SK-N-SH (cell line): ENCODE results near the gene MAD2L1.

ENCODE experiments used
- CTCF ChIP-seq: fragments of 200-600 bp; sonication (generic); IDR thresholded peaks from 2 replicates; pipeline ENCODE4 v1.6.1; 2017; ENCODE audit warnings: antibody characterized with exemption, mild to moderate bottlenecking, moderate library complexity
- EP300 ChIP-seq, 2 experiments: IDR thresholded peaks; 2 replicates each; pipeline versions ENCODE4 v1.4.0 to v1.6.1; 2012; ENCODE audit warnings: borderline replicate concordance in 1 of 2, low read depth in 1 of 2, low read length in 1 of 2
- FOXJ3 ChIP-seq: sonication (generic); formaldehyde crosslinking; IDR thresholded peaks from 2 replicates; pipeline ENCODE4 v1.5.1; 2020; ENCODE audit warnings: mild to moderate bottlenecking, missing genetic modification reagents
- NRF1 ChIP-seq: IDR thresholded peaks from 2 replicates; pipeline ENCODE4 v1.6.1; 2012; ENCODE audit warnings: low read depth, mild to moderate bottlenecking, low read length
- POLR2AphosphoS5 ChIP-seq: IDR thresholded peaks from 2 replicates; pipeline ENCODE4 v1.6.1; 2012; ENCODE audit warnings: low read depth, low read length
- YY1 ChIP-seq: IDR thresholded peaks from 2 replicates; pipeline ENCODE4 v1.4.0; 2012; ENCODE audit warnings: low read depth, mild to moderate bottlenecking
- TF ChIP-seq, protein P1 (sequence below): fragments of 150-350 bp; IDR thresholded peaks from 2 replicates; pipeline ENCODE4 v1.6.1; 2017; ENCODE audit warnings: antibody characterized with exemption, low read length, low read depth, borderline replicate concordance

DNA sequence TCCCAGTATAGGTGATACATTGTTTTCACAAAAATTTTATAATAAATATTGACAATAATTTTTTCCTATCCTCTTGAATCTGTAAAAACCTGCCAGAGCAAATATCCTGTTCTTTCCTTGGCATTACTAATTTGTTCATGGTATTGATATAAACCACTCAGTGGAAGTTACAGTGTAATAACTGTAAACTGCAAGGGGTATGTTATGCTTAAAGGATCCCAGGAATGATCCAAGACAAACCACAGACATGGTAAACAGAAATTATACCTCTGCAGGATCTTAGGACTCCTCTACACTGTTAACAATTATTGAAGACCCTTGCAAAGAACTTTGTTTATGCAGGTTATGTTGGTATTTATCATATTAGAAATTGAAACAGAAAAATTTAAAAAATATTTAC lies 17.7 kb upstream of the MAD2L1 start:
- TF ChIP-seq NRF1 = no peak
- no peak for TF ChIP-seq CTCF
- no peak for TF ChIP-seq YY1
- TF ChIP-seq FOXJ3 (CRISPR knock-in tag) = no peak
- TF ChIP-seq, protein P1, sequence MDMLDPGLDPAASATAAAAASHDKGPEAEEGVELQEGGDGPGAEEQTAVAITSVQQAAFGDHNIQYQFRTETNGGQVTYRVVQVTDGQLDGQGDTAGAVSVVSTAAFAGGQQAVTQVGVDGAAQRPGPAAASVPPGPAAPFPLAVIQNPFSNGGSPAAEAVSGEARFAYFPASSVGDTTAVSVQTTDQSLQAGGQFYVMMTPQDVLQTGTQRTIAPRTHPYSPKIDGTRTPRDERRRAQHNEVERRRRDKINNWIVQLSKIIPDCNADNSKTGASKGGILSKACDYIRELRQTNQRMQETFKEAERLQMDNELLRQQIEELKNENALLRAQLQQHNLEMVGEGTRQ = no peak
- TF ChIP-seq POLR2AphosphoS5 = no peak
- TF ChIP-seq EP300 (IDR thresholded peaks at IDR 0.05; ENCODE audit: borderline replicate concordance in 1 of 2, low read depth in 1 of 2, low read length in 1 of 2) = no peak
